GM12892 (cell line): ENCODE data around the gene ATP1A1.

Experiments
- DNase-seq: peaks from one replicate; pipeline ENCODE4 v3.0.0; 2011; ENCODE audit not compliant: insufficient read length
- FAIRE-seq: peaks from 2 replicates; lab custom pipeline; 2011; peaks lifted over from hg19 to GRCh38; lab: Jason Lieb, UNC
- POLR2A ChIP-seq: IDR thresholded peaks from 2 replicates; pipeline ENCODE4 v1.6.1; 2011; ENCODE audit warnings: low read depth, low read length, control low read depth
- POLR2AphosphoS5 ChIP-seq: IDR thresholded peaks from 2 replicates; pipeline ENCODE4 v1.6.1; 2011; ENCODE audit warnings: low read depth, low read length, control low read depth
- TAF1 ChIP-seq: IDR thresholded peaks from 2 replicates; pipeline ENCODE4 v1.6.1; 2011; ENCODE audit warnings: low read depth, mild to moderate bottlenecking, control low read depth, low read length, borderline replicate concordance

ATP1A1 gene

GRCh38 chr1:116333171-116334014, 39.7 kb upstream of the ATP1A1 start:
- TF ChIP-seq TAF1 = no peak
- no peak for TF ChIP-seq POLR2A
- TF ChIP-seq POLR2AphosphoS5 = no peak
- no peak for DNase-seq
- FAIRE-seq = no peak

GRCh38 chr1:116334015-116334547, 39.0 kb upstream of the ATP1A1 start:
- no peak for FAIRE-seq
- no peak for DNase-seq
- no peak for TF ChIP-seq TAF1
- no peak for TF ChIP-seq POLR2A
- TF ChIP-seq POLR2AphosphoS5 = no peak

- no peak for TF ChIP-seq POLR2A
- TF ChIP-seq TAF1 = no peak
- no peak for TF ChIP-seq POLR2AphosphoS5
- DNase-seq (no peak), FAIRE-seq (no peak)
Measured at GRCh38 chr1:116334868-116335635, 38.0 kb upstream of the ATP1A1 start.

- no peak for DNase-seq
- TF ChIP-seq TAF1 = no peak
- no peak for TF ChIP-seq POLR2A
- no peak for TF ChIP-seq POLR2AphosphoS5
- no peak for FAIRE-seq
Measured at GRCh38 chr1:116335850-116336624, 37.0 kb upstream of the ATP1A1 start.

- DNase-seq (no peak), FAIRE-seq (peak; percentile 38)
- TF ChIP-seq POLR2AphosphoS5 (no peak), POLR2A (no peak), TAF1 (no peak)
Measured at GRCh38 chr1:116337398-116337797, 35.6 kb upstream of the ATP1A1 start.

GRCh38 chr1:116338400-116338799, 34.6 kb upstream of the ATP1A1 start:
- DNase-seq = no peak
- no peak for TF ChIP-seq TAF1
- no peak for TF ChIP-seq POLR2A
- TF ChIP-seq POLR2AphosphoS5 = no peak
- FAIRE-seq = no peak

- TF ChIP-seq POLR2AphosphoS5 (no peak), POLR2A (no peak), TAF1 (no peak)
- DNase-seq (no peak), FAIRE-seq (no peak)
Measured at GRCh38 chr1:116340506-116341231, 32.4 kb upstream of the ATP1A1 start.

- TF ChIP-seq POLR2AphosphoS5 (no peak), POLR2A (no peak), TAF1 (no peak)
- DNase-seq (no peak), FAIRE-seq (no peak)
Measured at GRCh38 chr1:116343019-116343418, 30.0 kb upstream of the ATP1A1 start.

- DNase-seq = no peak
- TF ChIP-seq POLR2A (no peak), TAF1 (no peak), POLR2AphosphoS5 (no peak)
- no peak for FAIRE-seq
Measured at GRCh38 chr1:116345011-116345410, 28.0 kb upstream of the ATP1A1 start.

- TF ChIP-seq POLR2A = no peak
- no peak for TF ChIP-seq TAF1
- no peak for TF ChIP-seq POLR2AphosphoS5
- FAIRE-seq = no peak
- DNase-seq = no peak
Measured at GRCh38 chr1:116345843-116346242, 27.2 kb upstream of the ATP1A1 start.

GRCh38 chr1:116346943-116347673, 25.9 kb upstream of the ATP1A1 start:
- TF ChIP-seq POLR2A (no peak), POLR2AphosphoS5 (no peak), TAF1 (no peak)
- FAIRE-seq (no peak), DNase-seq (no peak)
